GM19328 (cell line): ENCODE results near the gene CCNYL1.
A peak's percentile ranks its signal among the peaks of the same experiment; 100 is the strongest.
"Not testable (repeated sequence)": the region's sequence is repeated elsewhere in the genome, so short reads cannot be mapped to it uniquely, and the experiment has no call there.

Experiments used
- ATAC-seq: cut with Tn5 transposase; IDR thresholded peaks from one replicate; pipeline ENCODE4 v1.9.1; 2021; ENCODE audit warnings: mild to moderate bottlenecking, moderate library complexity; ENCODE audit not compliant: unreplicated experiment

CCNYL1 gene

DNA sequence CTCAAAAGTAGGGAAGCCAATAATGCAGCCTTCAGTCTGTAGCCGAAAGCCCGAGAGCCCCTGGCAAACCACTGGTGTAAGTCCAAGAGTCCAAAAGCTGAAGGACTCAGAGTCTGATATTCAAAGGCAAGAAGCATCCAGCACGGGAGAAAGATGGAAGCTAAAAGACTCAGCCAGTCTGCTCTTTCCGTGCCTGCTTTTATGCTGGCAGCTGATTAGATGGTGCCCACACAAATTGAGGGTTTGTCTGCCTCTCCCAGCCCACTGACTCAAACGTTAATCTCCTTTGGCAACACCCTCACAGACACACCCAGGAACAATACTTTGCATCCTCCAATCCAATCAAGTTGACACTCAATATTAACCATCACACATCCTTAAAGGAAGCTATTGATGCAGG is 14.5 kb upstream of the CCNYL1 start:
- ATAC-seq, result not testable (repeated sequence)

GRCh38 chr2:207697411-207697810 is 14.0 kb upstream of the CCNYL1 start:
- ATAC-seq, result no peak

DNA sequence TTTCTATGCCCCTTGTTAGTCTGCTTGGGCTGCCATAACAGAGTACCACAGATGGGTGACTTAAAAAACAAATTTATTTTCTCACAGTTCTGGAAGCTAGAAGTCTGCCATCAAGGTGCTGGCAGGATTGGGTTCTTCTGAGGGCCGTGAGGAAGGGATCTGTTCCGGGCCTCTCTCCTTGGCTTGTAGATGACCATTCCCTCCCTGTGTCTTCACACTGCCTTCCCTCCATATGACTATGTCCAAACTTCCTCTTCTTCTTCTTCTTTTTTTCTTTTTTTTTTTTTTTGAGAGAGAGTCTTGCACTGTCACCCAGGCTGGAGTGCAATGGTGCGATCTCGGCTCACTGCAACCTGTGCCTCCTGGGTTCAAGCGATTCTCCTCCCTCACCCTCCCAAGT is 13.1 kb upstream of the CCNYL1 start:
- no peak for ATAC-seq

GRCh38 chr2:207704078-207704477 is 7.4 kb upstream of the CCNYL1 start:
- no peak for ATAC-seq

- no peak for ATAC-seq
Observed at GRCh38 chr2:207704671-207705070, 6.8 kb upstream of the CCNYL1 start.

DNA sequence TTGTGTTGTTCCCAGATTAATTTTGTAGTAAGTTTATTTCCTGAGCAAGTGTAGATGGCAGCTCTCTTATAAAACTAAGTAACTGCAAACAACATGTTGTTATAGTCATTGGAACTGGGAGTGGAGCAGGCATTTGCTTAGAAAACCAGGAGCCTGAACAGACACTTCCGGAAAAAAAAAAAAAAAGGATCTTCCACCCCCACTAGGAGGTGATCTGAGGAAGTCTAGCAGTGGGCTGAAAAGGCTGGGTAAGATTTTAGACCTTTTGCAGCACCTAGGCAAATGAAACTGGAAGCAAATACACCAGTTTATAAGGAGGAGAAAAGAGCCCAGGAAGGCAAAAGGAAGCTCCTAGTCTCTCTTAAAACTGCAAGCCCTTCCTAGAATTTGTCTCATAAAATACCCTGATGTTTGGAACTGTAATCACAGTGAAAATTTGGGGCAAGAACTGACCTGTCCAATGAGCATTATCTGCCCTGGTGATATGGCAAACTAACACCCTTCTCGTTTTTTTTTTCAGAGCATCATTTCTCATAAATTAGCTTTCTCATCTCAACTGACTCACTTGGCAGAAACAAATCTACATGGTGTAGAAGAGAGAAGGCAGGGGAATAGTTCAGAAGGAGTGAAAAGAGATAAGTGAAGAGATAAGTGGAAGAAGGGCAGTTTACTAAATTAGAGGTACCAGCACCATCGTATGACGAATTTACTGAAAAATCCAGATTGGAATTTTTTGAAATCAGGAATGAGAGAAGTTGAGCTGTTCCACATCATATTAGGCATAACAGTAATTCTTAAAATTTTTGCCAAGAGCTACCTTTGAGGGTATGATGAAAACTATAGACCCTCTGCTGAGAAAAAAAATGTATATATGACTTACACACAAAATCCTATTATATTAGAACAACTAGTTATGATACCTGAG is 4.2 kb upstream of the CCNYL1 start:
- no peak for ATAC-seq

DNA sequence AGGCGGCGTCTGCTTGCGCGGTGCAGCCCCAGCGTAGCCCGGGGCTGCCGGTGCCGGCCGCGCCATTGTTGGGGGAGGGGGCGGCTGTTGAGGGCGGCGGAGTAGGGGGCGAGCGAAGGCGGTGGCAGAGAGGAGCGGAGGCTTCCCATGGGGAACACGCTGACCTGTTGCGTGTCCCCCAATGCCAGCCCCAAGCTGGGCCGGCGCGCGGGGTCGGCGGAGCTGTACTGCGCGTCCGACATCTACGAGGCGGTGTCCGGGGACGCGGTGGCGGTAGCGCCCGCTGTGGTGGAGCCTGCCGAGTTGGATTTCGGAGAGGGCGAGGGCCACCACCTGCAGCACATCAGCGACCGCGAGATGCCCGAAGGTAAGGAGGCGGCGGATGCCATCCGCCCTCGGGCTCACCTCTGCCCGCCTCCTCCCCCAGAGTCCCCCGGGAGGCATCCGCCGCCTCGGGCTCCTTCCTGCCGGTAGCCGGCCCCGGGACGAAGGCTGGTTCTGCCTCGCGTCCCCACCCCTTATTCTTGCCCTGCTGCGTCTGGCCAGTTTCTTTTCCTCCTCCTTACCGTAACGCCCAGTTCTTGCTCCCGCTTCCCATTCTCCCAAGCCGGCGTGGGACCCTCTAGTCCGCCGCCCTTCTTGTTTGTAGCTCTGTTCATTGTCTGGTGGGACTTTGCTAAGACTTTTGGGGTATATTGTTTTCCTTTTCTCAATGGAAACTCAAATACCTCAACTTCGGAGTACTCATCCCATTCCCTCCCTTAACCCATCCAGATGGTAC is 500 bp downstream of the CCNYL1 start:
- peak; percentile 21 for ATAC-seq

DNA sequence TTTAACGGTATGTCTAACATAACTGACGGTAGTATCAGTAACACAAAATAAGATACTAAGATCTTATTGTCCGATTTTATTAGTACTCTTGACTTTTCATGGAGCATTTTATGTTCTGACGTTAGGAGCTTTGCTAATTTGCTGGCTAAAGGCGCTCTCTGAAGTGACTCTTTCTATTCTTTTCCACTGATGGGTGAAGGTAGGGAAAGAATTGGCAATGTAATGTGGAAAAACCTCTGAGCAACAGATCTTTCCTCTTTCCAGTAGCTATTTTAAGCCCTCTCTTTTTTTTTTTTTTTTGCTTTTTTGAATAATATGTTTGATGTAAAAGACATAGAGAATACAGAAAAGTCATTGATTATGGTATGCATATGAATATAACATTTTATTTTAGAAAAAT is 4.6 kb downstream of the CCNYL1 start:
- no peak for ATAC-seq

DNA sequence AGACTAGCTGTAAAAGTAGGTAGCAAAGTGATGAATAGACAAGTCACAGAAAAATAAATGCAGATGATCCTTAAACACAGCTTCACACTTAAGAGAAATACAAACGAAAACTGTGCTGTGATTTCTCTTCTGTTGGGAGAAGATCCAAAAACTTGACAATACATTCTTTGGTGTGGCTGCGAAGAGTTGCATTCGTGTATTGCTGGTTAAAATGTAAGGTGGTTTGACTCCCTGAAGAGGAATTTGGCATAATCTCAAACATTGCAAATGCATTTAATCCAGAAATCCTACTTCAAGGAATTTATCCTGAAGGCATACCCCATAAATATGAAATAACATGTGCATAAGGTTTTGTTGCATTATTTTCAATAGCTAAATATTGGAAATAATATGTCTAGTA is 7.1 kb downstream of the CCNYL1 start:
- ATAC-seq, result no peak

DNA sequence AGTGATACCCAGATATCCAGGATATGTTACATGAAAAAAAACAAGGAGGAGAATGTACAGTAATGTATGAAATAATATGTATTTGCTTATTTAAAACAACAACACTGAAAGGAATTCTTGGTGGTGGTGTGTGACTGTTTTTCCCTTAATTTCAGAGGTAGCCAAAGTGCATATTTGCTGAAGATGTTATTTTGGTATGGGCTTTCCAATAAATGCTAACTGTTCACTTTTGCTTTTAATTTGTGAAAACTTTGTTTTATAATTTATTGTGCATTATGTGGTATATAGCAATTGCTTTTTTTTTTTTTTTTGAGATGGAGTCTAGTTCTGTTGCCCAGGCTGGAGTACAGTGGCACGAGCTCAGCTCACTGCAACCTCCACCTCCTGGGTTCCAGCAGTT is 7.6 kb downstream of the CCNYL1 start:
- ATAC-seq, result no peak

DNA sequence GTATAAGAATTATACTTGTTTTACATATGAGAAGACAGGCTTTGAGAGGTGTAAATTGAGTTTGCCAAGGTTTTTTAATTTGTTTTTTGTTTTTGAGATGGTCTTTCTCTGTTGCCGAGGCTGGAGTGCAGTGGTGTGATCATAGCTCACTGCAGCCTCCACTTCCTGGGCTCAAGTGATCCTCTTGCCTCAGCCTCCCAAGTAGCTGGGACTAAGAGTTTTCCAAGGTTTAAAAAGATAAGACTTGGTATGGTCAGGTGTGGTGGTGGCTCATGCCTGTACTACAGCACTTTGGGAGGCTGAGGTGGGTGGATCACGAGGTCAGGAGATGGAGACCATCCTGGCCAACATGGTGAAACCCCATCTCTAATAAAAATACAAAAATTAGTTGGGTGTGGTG is 8.2 kb downstream of the CCNYL1 start:
- ATAC-seq, result not testable (repeated sequence)

DNA sequence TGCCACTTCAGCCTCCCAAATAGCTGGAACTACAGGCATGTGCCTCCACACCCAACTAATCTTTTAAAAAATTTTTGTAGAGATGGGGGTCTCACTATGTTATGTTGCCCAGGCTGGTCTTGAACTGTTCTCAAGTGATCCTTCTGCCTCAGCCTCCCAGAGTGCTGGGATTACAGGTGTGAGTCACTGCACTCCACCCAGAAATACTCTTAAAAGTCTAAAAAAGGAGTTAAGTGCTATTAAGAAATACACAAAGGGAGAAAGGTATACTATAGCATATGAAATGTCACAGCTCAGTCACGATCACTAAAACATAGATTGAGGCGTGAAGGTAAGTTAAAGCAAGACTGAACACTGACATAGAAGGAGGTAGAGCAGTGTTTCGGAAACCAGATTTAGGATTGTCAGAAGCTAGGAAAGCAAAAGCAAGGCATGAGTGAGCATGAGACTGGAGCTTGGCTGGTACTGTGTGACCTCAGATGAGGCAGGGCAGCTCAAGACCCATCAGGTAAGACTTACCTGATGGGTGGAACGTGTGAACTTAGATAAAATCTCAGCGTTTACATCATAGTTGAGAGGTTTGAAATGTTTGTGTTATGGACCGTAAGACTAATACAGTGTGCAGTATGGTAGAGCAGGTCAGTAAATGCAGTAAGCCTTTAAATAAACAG is 9.2 kb downstream of the CCNYL1 start:
- no peak for ATAC-seq

GRCh38 chr2:207722773-207723424 is 11.5 kb downstream of the CCNYL1 start:
- ATAC-seq, result no peak

- not testable (repeated sequence) for ATAC-seq
Observed at GRCh38 chr2:207723425-207723787, 12.0 kb downstream of the CCNYL1 start.

GRCh38 chr2:207724113-207724512 is 12.7 kb downstream of the CCNYL1 start:
- no peak for ATAC-seq

DNA sequence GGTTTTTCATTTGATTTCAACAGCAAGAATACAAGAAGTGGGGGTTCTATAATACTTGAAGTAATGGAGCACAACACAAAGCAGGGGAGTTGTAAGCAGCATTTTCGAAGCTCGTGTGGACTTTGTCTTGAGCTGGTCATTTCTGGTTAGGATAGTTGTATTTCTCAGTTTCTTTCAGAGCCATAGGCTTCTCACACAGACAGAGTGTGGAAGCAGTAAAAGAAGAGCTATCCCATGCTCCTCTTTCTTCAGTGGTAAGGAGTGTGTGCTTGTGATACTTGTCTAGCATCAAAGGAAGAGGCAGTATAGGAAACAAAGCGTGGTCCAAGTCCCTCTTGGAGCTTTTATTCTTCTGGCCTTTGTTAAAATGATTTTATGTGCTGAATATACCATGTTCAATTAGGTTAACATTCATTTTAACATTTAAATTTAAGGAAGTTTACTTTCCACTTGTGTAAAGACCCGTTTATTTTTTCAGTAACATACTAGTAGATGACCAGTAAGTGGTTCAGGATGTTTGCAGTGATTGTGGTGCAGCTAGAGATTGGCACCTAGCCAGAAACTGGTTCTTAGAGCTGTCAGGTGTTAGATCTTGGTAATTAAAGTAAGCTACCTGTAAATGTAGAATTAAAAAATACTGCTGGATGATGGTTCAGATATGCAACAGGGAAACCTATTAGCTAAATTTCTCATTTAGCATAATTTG is 14.6 kb downstream of the CCNYL1 start:
- no peak for ATAC-seq

DNA sequence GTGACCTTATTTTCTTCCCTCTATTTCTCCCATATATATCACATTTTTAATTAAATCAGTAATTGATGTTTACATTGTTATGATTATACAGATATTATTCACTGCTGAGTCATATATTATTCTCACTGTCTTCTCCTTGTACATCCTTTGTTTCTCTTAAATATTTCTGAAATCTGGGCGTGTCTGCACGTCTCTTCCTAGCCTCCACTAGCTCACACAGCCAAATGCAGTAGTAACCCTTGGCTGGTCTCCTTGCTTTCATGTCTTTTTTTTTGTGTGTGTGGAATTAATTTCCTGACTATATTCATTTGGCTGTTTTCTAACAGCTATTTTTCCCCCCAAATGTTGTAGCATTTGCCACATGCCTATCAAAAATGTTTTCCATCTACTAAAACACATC is 15.8 kb downstream of the CCNYL1 start:
- no peak for ATAC-seq

GRCh38 chr2:207729465-207729998 is 18.1 kb downstream of the CCNYL1 start:
- ATAC-seq, result no peak

DNA sequence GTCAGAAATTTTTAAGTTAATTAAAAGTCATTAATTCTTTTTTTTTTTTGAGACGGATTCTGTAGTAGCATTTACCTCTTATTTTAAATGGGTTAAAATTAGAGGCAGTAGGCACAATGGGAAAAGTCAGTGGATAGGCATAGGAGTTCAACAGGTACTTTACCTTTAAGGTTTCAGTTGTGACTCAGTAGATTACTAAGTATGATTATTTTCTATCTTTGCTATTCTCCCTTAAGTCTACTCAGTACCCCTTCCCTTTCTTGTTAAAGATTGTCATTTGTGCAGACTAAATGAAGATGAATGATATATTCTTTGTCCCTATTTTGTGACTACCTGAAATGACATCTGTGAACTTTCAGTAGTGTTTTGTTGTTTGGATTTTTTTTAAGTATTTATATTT is 19.7 kb downstream of the CCNYL1 start:
- ATAC-seq, result no peak

GRCh38 chr2:207733597-207734240 is 22.3 kb downstream of the CCNYL1 start:
- ATAC-seq, result no peak
